Mononuclear cell (primary cell): ENCODE data around the gene CETP. TPM values are rescaled to one million over a fixed set of nuclear protein-coding genes. Genes with fewer than 3 reads are reported as not detected.
"Not testable (repeated sequence)": the region's sequence is repeated elsewhere in the genome, so short reads cannot be mapped to it uniquely, and the experiment has no call there.

ENCODE experiments used
- H3K27me3 ChIP-seq: 2 replicates; pipeline ENCODE4 v1.6.0; 2011; ENCODE audit warnings: low read length, control low read depth; ENCODE audit not compliant: insufficient read depth
- H3K4me1 ChIP-seq: 2 replicates; pipeline ENCODE4 v1.5.1; 2011; ENCODE audit warnings: mild to moderate bottlenecking, low read length, control low read depth; ENCODE audit not compliant: insufficient read depth
- H3K4me3 ChIP-seq: 2 replicates; pipeline ENCODE4 v1.5.1; 2011; ENCODE audit warnings: mild to moderate bottlenecking, low read length, moderate library complexity
- H3K9me3 ChIP-seq: 2 replicates; pipeline ENCODE4 v1.5.1; 2011; ENCODE audit warnings: low read depth, mild to moderate bottlenecking, control low read depth, low read length
- total RNA-seq: library from RNA; depleted of rRNA; stranded (reverse); fragments of >200 nt; gene quantifications from one replicate; pipeline ENCODE4 v1.2.3, GENCODE V29; 2012

Gene CETP
- total RNA-seq, 1 donor, result 0.52 TPM

- H3K27me3 ChIP-seq, result no peaks in the 10 kb centered on the region
- H3K9me3 ChIP-seq, result no peaks in the 10 kb centered on the region
- H3K4me3 ChIP-seq, result no peak overlapping the region
- H3K4me1 ChIP-seq, result peaks cover 74% of the 10 kb centered on the region
Measured at GRCh38 chr16:56977823-56978430, 16.2 kb downstream of the CETP start.

- peaks cover 75% of the 10 kb centered on the region for H3K4me1 ChIP-seq
Measured at GRCh38 chr16:56980201-56980535, 18.4 kb downstream of the CETP start.

GRCh38 chr16:56980792-56981724 is 19.3 kb downstream of the CETP start:
- no peak overlapping the region for H3K4me3 ChIP-seq
- H3K9me3 ChIP-seq, result no peaks in the 10 kb centered on the region
- no peaks in the 10 kb centered on the region for H3K27me3 ChIP-seq
- peaks cover 75% of the 10 kb centered on the region for H3K4me1 ChIP-seq

More at GRCh38 chr16:56980201-56980535, 18.4 kb downstream of the CETP start:
- Histone ChIP-seq H3K4me3 (no peak overlapping the region), H3K27me3 (no peaks in the 10 kb centered on the region), H3K9me3 (no peaks in the 10 kb centered on the region)

- Histone ChIP-seq H3K9me3 (no peaks in the 10 kb centered on the region), H3K4me1 (peaks cover 83% of the 10 kb centered on the region), H3K4me3 (no peak overlapping the region), H3K27me3 (no peaks in the 10 kb centered on the region)
Measured at GRCh38 chr16:56981729-56982271, 20.1 kb downstream of the CETP start.

- Histone ChIP-seq H3K4me3 (no peak overlapping the region), H3K9me3 (no peaks in the 10 kb centered on the region), H3K4me1 (peaks cover 87% of the 10 kb centered on the region), H3K27me3 (no peaks in the 10 kb centered on the region)
Measured at GRCh38 chr16:56982695-56983094, 20.9 kb downstream of the CETP start.

GRCh38 chr16:56983211-56983751 is 21.5 kb downstream of the CETP start:
- Histone ChIP-seq H3K27me3 (no peaks in the 10 kb centered on the region), H3K4me3 (no peak overlapping the region), H3K4me1 (peaks cover 87% of the 10 kb centered on the region), H3K9me3 (no peaks in the 10 kb centered on the region)

GRCh38 chr16:56984639-56985038 is 22.9 kb downstream of the CETP start:
- H3K27me3 ChIP-seq, result no peaks in the 10 kb centered on the region
- no peaks in the 10 kb centered on the region for H3K9me3 ChIP-seq
- H3K4me1 ChIP-seq, result peaks cover 80% of the 10 kb centered on the region
- H3K4me3 ChIP-seq, result no peak overlapping the region

GRCh38 chr16:56985288-56985961 is 23.7 kb downstream of the CETP start:
- H3K27me3 ChIP-seq, result no peaks in the 10 kb centered on the region
- no peak overlapping the region for H3K4me3 ChIP-seq
- H3K9me3 ChIP-seq, result no peaks in the 10 kb centered on the region
- peaks cover 74% of the 10 kb centered on the region for H3K4me1 ChIP-seq

GRCh38 chr16:56985962-56986360 is 24.2 kb downstream of the CETP start:
- Histone ChIP-seq H3K4me3 (no peak overlapping the region), H3K4me1 (peaks cover 74% of the 10 kb centered on the region), H3K27me3 (no peaks in the 10 kb centered on the region), H3K9me3 (no peaks in the 10 kb centered on the region)

GRCh38 chr16:56986361-56986760 is 24.6 kb downstream of the CETP start:
- Histone ChIP-seq H3K9me3 (no peaks in the 10 kb centered on the region), H3K4me3 (no peak overlapping the region)

GRCh38 chr16:56986908-56987307 is 25.2 kb downstream of the CETP start:
- H3K27me3 ChIP-seq, H3K9me3 ChIP-seq, H3K4me3 ChIP-seq: not testable (repeated sequence)
- peaks cover 76% of the 10 kb centered on the region for H3K4me1 ChIP-seq

More at GRCh38 chr16:56986361-56986760, 24.6 kb downstream of the CETP start:
- H3K4me1 ChIP-seq, result peaks cover 74% of the 10 kb centered on the region
- no peaks in the 10 kb centered on the region for H3K27me3 ChIP-seq

- H3K9me3 ChIP-seq, result no peaks in the 10 kb centered on the region
- H3K4me1 ChIP-seq, result peaks cover 84% of the 10 kb centered on the region
- H3K4me3 ChIP-seq, result peak overlapping the region; percentile 89
- no peaks in the 10 kb centered on the region for H3K27me3 ChIP-seq
Measured at GRCh38 chr16:56987692-56988091, 25.9 kb downstream of the CETP start.

- no peaks in the 10 kb centered on the region for H3K9me3 ChIP-seq
- H3K27me3 ChIP-seq, result no peaks in the 10 kb centered on the region
- peak overlapping the region; percentile 89 for H3K4me3 ChIP-seq
- H3K4me1 ChIP-seq, result peaks cover 82% of the 10 kb centered on the region
Measured at GRCh38 chr16:56988161-56988947, 26.6 kb downstream of the CETP start.
